ENCODE measurements around the gene IFI44L.

- TF ChIP-seq CTCF (IDR thresholded peaks at IDR 0.05) (no peak), POLR2A (IDR thresholded peaks at IDR 0.05) (no peak)
Observed at GRCh38 chr1:78683079-78683478, 62.8 kb downstream of the IFI44L start.
